ENCODE data around the gene SKIC8.

SKIC8 gene

GRCh38 chr15:78327466-78327865 lies 28.1 kb upstream of the SKIC8 start:
- no peak for DNase-seq (ENCODE audit: low spot score)
- no peak for TF ChIP-seq CTCF (IDR thresholded peaks at IDR 0.05; ENCODE audit: extremely low read depth, missing control alignments)

GRCh38 chr15:78325092-78325843 lies 25.9 kb upstream of the SKIC8 start:
- no peak for DNase-seq (ENCODE audit: low spot score)
- no peak for TF ChIP-seq CTCF (IDR thresholded peaks at IDR 0.05; ENCODE audit: extremely low read depth, missing control alignments)

- DNase-seq (ENCODE audit: low spot score): no peak
- no peak for TF ChIP-seq CTCF (IDR thresholded peaks at IDR 0.05; ENCODE audit: extremely low read depth, missing control alignments)
Observed at GRCh38 chr15:78324144-78324543, 24.7 kb upstream of the SKIC8 start.

GRCh38 chr15:78323693-78324092 lies 24.3 kb upstream of the SKIC8 start:
- no peak for TF ChIP-seq CTCF (IDR thresholded peaks at IDR 0.05; ENCODE audit: extremely low read depth, missing control alignments)
- no peak for DNase-seq (ENCODE audit: low spot score)

DNA sequence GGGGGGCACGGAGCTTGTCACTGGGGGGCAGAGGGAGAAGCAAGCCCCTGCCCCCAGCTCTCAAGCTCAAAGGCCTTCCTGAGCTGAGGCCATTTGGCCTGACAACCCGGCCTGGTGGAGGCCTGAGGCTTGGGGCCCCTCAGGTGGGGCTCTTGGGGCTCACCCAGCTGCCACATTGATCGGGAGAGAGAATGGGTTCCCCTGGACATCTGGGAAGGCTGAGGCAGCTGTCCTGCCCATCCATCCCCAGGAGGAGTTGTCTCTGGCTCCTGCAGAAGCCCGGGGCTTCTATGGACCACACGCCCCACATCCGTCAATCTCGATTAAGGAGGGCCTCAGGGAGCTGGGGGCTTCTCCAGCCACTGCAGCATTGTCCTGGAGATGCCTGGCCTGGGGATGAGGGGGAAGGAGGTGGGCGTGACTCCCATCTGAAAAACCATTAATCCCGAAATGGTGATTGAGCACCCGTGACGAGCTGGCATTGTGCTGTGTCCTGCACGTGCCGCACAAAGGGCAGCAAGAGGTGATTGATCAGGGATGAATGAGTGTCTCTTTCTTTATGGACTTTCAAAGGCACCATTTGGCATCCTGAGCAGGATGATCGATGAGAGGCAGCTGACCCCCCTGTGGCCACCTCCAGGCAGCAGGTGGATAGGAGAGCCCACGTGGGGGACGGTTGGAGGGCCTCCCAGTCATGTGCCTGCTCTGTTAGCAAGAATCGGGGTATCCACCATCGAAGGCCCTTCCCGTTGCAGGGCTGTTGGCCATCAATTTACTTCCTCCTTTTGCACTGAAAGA lies 23.5 kb upstream of the SKIC8 start:
- TF ChIP-seq CTCF (IDR thresholded peaks at IDR 0.05; ENCODE audit: extremely low read depth, missing control alignments): no peak
- no peak for DNase-seq (ENCODE audit: low spot score)

GRCh38 chr15:78322243-78322642 lies 22.8 kb upstream of the SKIC8 start:
- TF ChIP-seq CTCF (IDR thresholded peaks at IDR 0.05; ENCODE audit: extremely low read depth, missing control alignments): no peak
- no peak for DNase-seq (ENCODE audit: low spot score)

DNA sequence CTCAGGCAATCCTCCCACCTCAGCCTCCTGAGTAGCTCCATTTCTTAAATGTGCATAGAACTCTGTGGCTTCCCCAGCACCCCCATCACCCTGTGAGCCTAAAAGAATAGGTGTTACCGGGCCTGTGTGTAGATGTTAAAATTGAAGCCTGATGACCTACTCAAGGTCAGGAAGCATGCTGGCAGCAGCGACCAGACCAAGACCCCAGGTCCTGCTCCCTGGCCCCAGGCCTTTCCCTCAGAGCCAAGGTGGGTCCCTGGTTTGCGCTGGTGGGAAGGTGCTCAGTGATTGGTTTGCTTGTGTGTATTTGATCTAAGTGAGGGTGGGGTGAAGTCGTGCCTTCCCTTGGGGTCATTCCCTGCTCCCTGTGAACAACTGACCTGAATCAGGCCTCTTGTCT lies 22.4 kb upstream of the SKIC8 start:
- no peak for TF ChIP-seq CTCF (IDR thresholded peaks at IDR 0.05; ENCODE audit: extremely low read depth, missing control alignments)

More for the DNA sequence above, 22.4 kb upstream of the SKIC8 start:
- DNase-seq (ENCODE audit: low spot score): no peak
